ENCODE data around the gene AGAP3.

DNA sequence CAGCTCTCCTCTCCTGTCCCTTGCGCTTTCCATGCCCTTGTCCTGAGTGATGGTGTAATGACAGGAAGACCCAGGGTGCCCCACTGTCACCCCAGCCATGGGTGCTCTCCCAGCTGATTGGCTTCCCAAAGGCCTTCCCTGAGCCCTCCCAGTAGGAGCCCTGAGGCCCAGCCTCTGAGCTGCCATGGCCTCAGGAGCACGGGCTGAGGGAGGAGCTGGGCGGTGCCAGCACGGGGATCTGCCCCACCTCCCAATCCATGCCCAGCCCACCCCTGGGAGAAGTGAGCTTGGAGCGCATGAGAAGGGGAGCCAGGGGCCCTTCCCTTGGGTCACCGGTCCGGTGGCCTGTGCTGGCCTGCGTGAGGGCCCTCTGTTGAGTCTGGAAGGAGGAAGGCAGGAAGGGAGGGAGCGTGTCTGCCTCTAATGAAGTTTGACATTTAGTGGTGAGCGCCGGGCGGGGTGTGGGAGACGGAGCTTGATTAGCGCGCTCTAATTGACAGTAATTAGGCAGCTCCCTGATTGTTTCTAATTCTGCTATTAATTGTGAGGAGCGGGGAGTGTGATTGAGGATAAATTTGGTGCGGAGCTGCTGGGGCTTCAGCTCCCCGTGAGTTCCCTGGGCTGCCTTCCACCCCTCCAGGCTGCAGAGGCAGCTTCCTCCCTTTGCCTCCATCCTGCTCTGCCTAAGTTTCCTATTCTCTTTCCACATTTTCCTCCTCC, 53.0 kb downstream of the AGAP3 start:
- TF ChIP-seq, protein P1, sequence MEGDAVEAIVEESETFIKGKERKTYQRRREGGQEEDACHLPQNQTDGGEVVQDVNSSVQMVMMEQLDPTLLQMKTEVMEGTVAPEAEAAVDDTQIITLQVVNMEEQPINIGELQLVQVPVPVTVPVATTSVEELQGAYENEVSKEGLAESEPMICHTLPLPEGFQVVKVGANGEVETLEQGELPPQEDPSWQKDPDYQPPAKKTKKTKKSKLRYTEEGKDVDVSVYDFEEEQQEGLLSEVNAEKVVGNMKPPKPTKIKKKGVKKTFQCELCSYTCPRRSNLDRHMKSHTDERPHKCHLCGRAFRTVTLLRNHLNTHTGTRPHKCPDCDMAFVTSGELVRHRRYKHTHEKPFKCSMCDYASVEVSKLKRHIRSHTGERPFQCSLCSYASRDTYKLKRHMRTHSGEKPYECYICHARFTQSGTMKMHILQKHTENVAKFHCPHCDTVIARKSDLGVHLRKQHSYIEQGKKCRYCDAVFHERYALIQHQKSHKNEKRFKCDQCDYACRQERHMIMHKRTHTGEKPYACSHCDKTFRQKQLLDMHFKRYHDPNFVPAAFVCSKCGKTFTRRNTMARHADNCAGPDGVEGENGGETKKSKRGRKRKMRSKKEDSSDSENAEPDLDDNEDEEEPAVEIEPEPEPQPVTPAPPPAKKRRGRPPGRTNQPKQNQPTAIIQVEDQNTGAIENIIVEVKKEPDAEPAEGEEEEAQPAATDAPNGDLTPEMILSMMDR (IDR thresholded peaks at IDR 0.05): no peak
- TF ChIP-seq POLR2A (IDR thresholded peaks at IDR 0.05): no peak
